ENCODE data around the gene PRDM2.

PRDM2 gene

DNA sequence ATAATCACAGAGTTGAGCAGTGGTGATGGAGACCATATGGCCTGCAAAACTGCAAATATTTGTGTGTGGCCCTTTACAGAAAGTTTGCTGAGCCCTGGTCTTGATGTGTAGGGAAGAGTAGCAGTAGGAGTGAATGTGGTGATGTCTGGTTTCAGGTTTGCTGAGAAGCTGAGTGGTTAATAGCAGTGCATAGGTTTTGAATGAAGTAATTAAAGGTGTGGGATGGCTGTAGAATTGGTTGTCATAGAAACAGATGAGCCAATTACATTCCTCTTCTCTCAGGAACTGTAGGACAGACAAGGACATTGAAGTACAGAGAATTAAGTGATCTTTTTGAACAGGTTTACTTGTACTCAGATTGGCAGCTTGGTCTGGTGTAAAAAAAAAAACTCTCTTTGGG lies 37.4 kb downstream of the PRDM2 start:
- DNase-seq = peak; percentile 81

DNA sequence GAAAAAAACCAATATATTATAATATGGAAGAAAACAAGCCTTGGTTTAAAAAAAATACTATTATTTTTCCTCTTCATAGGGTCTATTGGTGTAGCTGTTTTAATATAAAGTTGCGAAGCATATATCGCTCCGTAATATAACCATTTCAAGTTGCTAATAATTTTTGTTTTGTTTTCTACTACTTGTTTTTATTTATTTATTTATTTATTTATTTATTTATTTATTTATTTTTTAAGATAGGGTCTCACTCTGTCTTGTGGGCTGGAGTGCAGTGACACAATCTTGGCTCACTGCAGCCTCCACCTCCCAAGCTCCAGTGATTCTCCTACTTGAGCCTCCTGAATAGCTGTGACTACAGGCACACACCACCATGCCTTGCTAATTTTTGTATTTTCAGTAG lies 46.4 kb downstream of the PRDM2 start:
- DNase-seq = no peak

DNA sequence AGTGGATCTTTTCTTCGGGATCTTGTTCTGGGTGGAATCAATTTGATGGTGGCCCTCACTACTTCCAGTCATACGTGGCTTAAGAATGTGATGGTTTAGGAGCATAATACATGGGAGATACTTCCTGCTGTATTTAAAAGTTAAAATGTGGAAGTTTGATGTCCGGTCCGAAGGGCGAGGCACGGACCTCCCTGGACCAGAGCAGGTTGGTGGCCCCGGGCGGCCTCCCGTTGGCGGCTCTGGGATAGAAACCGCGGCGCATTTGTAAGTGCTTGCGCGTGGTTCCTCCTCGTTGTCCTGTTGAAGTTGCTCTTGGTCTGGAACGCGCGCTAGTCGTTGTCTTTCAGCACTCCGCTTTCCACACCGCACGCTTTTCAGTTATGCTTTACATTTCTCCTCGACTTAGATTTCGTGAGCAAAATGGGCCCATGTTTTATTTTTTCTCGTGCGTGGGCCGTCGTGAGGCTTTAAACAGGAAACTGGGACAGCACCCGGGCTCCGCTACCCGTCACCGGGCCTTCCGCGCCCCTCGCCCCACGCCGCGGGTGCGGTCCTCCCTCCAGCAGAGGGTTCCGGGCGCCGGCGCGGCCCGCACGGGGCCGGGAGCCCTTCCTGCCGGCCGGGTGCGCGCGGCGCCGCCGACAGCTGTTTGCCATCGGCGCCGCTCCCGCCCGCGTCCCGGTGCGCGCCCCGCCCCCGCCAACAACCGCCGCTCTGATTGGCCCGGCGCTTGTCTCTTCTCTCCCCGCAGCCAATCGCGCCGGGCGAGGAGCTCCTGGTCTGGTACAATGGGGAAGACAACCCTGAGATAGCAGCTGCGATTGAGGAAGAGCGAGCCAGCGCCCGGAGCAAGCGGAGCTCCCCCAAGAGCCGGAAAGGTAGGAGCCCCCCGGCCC lies 48.9 kb downstream of the PRDM2 start:
- DNase-seq = peak; percentile 56

DNA sequence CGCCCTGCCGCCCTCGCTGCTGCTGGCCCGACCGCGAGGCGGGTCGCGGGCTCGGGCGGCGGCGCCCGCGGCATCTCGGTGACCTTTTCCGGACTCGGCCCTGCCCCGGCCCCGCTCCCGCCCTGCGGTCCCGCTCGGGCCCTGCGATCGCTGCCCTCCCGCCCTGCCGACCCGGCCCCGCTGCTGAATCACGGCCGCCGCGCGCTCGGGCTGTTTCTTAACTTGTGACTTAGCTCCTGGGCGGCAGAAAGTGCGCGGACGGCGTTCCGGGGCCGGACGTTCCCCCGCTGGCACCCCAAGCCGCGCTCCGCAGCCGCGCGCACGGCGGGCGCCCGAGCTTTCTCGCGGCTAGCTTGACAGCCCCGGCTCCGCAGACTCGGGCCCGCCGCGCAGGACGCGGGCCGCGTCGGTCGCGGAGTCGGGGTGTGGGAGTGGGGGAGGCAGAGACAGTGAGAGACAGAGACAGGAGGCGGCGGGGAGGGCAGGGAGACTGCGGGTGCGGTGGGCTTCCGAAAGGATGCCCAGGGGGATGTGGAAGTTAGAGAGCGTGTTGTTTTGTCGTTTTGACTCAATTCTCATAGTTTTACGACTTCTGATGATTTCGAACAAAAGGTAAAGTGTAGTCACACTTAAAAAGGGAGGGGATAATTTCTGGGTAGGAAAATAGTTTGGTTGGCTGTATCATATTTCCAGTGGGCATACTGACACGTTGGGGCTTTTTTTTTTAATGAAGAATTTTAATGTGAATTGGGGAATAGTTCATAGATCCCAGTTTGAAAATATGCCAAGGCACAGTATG lies 49.8 kb downstream of the PRDM2 start:
- DNase-seq = no peak

DNA sequence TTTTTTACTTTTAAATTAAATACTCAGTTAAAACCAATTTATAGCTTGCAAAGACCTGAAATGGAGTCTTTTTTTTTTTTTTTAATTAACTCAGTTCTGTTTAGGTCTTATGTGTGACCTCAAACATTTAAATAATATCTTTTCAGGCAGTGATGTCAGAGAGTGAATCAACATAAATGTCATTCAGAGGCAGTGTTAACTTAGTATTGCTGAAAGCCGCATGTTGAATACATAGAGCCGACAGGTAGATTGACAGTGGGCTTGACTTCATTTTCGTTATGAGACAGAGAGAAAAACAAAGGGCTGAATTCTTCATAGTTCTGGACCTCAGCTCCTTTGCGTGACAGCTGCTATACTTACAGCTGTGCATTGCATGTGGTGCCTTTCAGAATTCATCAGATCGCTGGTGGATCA lies 51.5 kb downstream of the PRDM2 start:
- no peak for DNase-seq

DNA sequence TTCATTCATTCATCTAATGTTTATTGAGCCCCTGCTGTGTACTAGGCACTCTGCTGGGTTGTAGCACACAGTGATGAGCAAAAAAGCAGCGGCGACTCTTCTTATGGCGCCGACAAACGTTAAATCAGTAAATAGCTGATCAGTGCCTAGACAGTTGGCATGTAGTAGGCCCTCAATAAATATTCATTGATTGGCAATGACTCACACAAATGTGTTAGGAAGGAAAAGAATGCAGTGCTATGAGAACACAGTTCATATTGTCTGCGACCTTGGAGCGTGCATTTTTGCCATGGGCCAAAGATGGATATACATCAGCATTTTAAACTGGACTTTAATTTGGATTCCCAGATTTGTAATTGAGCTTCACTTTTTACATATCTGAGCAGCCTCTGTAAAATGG lies 52.0 kb downstream of the PRDM2 start:
- no peak for DNase-seq

DNA sequence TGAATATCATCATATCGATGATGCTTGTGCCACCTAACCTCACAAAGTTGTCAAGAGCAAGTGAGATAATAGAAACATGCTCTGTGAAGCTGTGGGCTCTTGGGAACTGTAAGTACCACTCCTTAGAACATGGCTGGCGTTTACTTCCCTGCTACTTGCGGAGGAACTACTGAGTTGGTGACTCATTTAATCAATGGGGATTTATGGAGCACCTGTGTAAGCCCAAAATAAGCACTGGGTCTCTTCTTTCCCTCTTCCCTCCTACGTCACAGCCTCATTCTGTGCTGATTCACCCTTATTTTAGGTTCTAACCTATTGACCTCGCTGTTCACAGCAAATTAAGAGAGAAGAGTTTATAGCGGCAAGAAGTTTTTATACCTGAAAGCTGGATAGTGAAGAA lies 52.9 kb downstream of the PRDM2 start:
- no peak for DNase-seq

DNA sequence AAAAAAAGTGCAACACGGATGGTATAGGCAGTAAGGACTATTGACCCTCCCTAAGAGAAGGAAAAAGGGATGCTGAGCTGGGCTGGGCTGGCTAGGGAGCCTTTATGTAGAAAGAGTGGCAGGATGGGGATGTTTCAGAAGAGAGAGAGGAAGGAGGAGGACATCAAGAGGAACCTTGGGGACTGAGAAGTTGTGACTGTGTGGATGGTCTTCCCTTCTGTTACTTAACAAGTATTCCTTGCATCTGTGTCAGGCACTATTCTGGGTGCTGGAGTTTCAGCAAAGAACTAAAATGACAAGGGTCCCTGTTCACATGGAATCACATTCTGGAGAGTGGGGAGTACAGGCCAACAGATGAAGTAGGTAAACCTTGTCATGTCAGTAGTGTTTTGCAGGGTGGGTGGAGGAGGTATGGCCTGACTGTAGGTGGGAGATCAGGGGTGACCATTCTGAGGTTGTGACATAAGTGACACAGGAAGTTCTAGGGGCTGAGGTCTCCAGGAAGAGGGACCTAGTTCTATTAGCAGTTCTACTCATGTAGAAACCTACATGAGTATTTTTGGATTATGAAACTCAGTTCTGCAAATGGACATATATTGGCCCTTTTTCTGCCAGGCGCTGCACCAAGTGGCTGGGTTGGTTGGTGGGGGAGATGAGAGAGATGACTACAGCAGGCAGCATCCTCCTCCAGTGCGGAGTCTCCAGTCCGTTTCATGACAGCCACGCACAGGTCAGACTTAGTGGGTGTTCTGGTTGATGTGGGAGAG lies 53.8 kb downstream of the PRDM2 start:
- DNase-seq = no peak

DNA sequence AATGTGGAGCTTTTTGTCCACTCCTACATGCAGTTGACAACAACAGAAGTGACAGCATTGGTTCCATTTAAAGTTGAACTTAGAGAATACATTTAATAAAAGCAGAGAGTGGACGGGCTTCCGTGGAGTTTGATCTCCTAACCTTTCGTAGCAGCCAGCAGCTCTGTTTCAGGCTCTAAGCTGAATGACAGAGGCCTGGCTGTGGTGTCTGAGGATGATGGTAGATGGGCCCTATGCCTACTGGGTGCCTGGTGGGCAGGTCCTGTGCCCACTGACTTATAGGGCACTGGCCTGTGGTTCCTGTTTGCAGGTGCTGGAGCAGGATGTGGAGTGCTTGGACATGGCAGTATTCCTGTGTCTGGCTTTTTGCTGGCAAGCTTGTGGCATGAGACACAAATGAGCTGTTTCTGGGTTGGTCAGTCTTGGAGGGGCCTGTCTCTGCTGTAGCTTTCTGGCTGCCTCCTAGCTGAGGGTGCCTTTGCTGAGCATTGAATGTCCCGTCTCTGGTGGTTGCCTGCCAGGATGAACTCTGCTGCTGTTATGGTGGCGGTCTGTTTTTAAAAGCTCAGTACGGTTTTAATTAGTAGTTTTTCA lies 54.6 kb downstream of the PRDM2 start:
- no peak for DNase-seq

DNA sequence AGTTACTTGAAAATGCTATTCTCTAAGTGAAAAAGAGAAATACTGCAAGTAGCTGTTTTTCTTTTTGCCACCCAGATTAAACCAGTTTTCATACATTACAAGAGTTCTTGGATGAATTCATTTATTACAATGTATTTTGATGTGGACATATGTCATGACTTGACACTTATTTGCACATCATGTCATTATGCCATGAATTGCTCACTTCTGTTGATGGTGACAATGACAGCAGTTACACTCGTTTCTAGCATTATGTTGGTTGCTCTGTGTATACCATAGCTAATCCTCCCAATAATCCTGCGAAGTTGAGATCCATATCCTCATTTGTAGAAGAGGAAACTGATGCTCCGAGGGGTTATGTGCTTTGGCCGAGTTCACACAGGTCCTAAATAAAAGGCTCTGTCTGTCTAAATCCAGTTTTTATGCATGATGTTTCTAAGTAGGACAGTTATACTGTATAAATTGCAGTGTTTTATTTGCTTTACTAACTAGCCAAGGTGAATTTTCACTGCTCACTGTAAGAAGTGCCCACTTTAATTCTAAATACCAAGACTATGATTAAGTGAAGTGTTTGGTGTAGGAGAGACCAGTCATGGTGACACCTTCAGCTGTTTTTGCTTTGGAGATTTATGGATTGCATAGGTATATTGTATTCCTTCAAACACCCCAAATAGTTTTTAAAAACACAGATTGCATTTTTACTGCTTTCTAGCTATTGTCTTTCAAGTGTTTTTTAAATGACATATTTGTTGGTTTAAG lies 56.7 kb downstream of the PRDM2 start:
- no peak for DNase-seq

DNA sequence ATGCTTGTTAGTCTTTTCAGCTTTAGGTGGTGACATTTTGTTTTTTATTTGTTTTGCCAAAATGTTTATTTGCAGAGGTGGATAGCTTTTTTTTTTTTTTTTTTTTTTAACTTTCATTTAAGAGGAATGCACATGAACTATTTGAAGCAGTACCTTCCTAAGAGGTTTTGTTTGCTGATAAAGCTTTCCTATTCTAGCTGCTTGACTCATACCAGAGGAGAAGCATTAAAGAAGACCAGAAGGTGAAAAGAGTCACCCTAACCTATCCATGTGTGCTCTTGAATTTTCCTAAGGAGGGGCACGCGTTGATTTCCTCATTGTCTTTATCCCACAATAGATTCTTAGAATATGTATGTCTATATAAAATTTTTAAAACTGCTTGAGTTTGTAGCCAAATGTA lies 57.7 kb downstream of the PRDM2 start:
- no peak for DNase-seq

DNA sequence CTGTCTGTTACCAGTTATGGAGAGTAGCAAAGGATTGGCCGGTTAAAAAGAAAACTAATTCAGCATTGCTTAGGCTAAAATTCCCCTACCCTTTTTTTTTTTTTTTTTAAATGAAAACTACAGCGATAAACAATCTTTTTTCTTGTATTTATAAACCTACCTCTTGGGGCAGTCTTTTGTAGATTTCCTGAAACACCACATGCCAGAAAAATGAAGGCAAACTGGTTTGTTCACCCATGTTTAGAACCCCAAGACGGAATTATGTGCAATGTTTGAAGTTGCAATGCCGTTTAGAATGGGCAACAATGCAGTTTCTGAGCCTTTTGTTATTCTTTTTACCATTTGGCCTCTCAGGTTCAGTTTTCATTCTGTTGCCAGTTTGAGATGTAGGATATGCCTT lies 59.1 kb downstream of the PRDM2 start:
- DNase-seq = no peak

DNA sequence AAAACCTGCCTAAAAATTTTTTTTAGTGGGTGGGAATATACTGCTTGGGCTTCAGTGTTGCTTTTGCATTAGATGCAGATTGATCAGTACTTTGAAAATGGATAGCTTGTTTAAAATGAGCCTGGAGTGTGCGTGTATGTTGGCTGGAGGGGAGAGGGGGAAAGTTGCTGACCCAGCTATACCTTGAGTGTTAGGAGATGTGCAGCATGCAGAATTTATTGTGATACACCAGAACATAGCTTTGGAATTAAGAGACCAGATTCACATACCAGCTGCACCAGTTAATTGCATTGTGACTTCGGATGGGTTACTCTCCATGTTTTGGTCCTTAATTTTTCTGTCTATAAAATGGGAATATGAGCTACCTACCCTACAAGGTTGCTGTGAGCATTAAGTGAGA lies 60.4 kb downstream of the PRDM2 start:
- DNase-seq = no peak

DNA sequence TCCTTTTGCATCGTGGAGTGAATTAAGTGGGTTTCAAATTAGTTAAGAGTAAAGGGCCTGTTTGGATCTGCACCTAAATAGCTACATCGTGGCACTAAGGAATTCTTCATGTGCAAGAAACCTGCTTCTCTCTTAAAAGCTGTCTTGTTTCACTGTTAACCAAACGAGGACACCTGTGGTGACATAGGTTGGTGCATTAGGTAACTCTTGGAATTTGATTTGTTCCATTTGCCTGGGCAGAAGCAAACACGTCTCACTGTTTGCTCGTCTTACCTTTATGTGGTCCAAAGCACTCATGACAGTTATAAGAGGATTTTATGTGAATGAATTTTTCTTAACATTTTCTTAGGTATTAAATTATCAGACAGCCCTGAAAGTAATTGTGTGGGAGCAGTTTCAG lies 60.9 kb downstream of the PRDM2 start:
- no peak for DNase-seq

DNA sequence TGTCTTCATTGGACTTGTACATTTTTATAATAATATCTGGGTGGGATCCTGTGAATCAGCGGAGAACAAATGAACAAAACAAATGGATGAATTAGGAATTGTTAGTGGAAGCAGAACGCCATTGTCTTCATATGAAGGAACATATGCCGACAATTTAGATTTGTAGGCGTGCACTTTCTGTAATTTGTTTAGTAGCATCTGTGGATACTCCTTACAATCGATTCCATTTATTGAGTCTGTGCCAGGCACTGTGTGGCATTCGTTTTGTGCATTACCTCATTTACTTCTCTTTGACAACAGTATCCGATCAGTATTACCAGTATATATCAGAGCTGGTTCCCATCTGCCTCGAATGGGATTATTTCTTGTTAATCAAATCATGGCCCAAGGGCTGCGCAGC lies 61.9 kb downstream of the PRDM2 start:
- DNase-seq = no peak

DNA sequence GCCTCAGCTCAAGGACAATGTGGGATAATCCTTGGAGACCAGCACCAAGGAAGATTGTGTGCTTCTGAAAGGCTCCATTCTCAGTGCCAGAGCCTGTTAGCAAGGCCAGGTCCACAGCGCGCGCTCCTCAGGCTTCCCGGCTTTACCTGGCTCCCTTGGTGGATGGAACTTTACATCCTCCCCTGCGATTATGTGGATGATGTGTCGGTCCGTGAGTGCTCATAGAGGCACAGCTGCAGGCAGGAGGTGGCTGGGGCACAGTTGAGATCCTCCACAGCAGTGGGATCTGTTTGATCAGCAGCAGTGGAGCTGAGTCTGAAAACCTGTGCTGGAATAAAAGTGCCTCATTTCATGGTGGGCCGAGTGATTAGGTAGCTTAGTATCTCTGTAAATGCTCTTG lies 62.7 kb downstream of the PRDM2 start:
- DNase-seq = no peak

DNA sequence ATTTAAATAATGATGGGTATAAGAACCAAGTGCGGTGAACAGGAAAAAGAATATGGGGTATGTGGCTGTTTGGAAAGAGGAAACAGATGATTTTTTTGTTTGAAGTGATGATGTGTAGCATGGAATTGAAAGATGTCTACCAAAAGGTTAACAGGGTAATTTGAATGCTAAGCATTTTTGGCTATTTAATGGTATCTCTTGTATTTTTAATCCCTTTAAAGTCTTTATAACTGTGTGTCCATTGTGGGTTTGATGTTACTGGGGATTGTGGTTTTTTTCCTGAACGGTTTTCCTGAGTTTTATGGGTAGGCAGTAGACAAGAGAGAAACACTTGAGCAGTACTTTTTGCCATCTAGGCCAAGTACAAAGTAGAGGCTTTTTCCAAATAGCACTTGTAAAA lies 63.2 kb downstream of the PRDM2 start:
- DNase-seq = no peak

DNA sequence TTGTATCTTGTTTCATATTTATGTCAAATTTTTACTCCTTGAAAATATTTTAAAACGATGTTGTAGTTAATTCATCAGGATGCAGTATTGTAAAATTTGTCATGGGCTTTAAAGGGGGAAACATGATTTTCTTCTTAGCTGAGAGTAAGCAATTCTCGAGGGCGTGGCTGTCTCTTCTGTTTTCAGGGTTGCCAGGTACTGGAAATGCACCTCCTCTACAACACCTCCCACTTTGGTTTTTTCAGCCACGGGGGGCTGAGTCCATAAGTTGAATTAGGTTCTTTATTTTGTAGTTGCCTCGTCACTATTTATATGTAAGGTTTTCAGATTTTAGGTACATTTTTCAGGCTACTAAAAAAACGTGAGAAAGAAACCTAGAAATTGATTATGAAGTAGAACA lies 64.0 kb downstream of the PRDM2 start:
- DNase-seq = no peak

DNA sequence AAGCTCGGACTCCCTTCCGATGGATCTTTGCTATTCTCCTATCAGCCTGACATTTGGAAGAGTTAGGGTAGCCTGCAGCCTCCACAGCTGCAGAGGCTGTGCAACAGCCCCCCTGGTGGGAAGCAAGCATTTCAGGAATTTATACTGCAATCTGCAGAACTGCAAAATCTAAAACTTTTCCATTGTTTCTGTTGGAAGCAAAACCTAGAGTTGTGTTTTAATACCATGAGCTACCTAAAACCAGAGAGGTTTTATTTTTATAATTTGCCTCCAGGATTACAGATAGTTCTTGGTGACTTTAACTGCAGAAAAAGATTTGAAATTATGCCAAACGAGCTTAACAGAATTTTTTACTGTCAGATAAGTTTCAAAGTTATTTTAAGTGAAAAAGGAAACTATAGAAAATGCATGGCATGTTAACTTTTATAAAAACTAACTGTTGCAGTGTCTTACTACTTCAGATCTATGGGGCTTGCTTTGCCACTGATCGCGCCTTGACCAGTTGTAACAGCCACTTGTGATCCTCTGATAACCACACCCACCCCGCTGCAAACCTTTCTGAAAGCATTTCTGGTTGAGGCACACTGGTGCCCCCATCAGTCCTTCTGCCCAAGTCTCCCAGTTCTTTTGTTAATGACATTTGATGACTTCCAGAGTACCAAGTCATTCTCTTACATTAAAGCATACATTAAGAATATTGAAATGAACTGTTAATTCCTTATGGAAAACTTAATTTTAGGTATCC lies 64.8 kb downstream of the PRDM2 start:
- DNase-seq = no peak

DNA sequence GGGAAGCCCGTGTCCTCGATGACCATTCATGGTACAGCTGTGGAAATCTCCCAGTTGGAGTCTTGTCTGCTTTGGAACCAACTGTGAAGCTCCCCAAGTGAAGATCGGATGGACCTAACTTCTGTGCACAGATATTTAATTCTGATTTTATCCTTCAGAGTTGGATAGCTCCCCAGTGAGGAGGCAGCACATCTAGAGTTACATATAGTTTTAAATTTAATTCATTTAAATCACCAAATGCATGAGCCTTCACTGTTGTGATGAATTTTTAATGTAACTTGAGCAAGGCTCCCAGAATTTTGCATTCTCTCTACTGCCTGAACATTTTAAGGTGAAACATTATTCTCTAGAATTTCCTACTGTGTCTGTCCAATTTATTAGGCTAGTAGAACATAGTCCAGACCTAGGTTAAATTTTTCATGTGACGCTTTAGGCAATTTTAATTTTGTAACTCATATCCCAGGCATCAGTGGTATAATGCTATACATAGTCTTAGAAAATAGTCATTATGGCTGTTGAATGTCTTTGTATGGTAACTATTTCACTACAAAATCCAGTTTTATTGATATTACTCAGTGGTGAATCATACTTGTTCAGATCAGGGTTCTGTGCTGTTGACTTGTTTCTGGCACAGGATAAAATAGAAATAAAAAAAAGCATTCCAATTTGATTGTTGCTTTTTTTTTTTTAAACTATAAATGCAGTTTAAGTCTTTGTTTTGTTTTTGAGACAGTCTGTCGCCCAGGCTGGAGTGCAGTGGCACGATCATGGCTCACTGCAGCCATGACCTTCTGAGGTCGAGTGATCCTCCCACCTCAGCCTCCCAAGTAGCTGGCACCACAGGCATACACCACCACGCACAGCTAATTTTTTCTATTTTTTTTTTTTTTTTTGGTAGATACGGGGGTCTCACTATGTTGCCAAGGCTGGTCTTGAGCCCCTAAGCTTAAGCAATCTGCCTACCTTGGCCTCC lies 66.9 kb downstream of the PRDM2 start:
- DNase-seq = no peak
